ENCODE results near the gene L3MBTL2. TPM values are rescaled to one million over a fixed set of nuclear protein-coding genes. Genes with fewer than 3 reads are reported as not detected.

The L3MBTL2 gene
- total RNA-seq, 2 donors from 2014 or later = 24.3 to 26.5 TPM

- Histone ChIP-seq H3K9me3 (ENCODE audit: control insufficient read depth, low read length) (no peaks in the 10 kb centered on the region), H3K4me3 (ENCODE audit: low read length) (no peak overlapping the region), H3K36me3 (ENCODE audit: control insufficient read depth, insufficient read depth, low read length) (peaks cover 87% of the 10 kb centered on the region), H3K27me3 (ENCODE audit: control insufficient read depth, insufficient read depth, low read length, poor library complexity, severe bottlenecking) (no peaks in the 10 kb centered on the region), H3K4me1 (ENCODE audit: control insufficient read depth, insufficient read depth, low read length) (no peaks in the 10 kb centered on the region), H3K9ac (ENCODE audit: extremely low read depth, low read length, poor library complexity, severe bottlenecking) (no peak overlapping the region), H3K27ac (ENCODE audit: low read depth, low read length) (no peak overlapping the region)
- Mint-ChIP-seq H3K4me3 (no peak overlapping the region), H3K9me3 (no peaks in the 10 kb centered on the region), H3K27ac (no peak overlapping the region), H3K36me3 (ENCODE audit: low read depth) (peaks cover 91% of the 10 kb centered on the region), H3K27me3 (ENCODE audit: insufficient read depth) (no peaks in the 10 kb centered on the region), H3K4me1 (peaks cover 3% of the 10 kb centered on the region)
- no peak for TF ChIP-seq CTCF (conservative IDR thresholded peaks at IDR 0.05)
- DNase-seq = no peak
- WGBS, 2 experiments (ENCODE audit: insufficient coverage in 1 of 2, insufficient read length in 1 of 2) = 92 to 98% methylated on average over 6 to 7 of the region's 7 CpGs
Measured at GRCh38 chr22:41260871-41261270, 55.8 kb downstream of the L3MBTL2 start.

DNA sequence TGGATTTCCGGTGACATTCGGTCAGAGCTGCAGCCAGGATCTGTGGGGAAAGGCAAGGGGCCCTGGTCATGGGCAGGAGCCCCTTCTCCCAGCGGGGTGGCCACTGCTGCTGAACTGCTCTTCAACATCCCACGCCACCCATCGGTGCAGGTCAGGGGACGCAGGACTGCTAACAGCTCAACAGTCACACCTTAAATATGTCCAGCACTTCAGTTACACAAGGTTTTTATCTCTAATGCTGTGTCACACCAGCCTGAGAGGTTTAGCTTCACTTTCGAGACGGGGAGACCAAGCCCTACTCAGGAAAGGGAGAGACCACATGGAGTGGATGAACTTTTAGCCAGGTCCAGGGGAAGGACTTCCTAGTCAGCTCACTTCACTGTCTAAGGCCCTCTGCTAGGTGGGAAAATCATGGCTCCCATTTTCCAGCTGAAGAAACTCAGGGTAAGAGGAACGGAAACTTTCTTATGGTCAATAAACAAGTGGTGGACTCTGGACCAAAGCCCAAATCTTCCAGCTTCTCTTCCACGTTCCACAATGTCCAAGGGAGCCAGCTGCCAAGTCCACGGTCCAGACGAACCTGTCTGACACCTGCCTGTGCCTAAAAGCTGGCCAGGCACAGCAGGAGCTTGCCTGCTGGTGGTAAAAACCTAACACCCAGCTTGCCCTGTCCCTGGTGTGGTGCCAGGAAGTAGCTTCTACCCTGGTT is 56.6 kb downstream of the L3MBTL2 start:
- no peak for TF ChIP-seq CTCF (conservative IDR thresholded peaks at IDR 0.05)
- Histone ChIP-seq H3K4me3 (ENCODE audit: low read length) (no peak overlapping the region), H3K4me1 (ENCODE audit: control insufficient read depth, insufficient read depth, low read length) (no peaks in the 10 kb centered on the region), H3K27ac (ENCODE audit: low read depth, low read length) (no peak overlapping the region), H3K27me3 (ENCODE audit: control insufficient read depth, insufficient read depth, low read length, poor library complexity, severe bottlenecking) (no peaks in the 10 kb centered on the region), H3K9ac (ENCODE audit: extremely low read depth, low read length, poor library complexity, severe bottlenecking) (no peak overlapping the region), H3K36me3 (ENCODE audit: control insufficient read depth, insufficient read depth, low read length) (peaks cover 87% of the 10 kb centered on the region), H3K9me3 (ENCODE audit: control insufficient read depth, low read length) (no peaks in the 10 kb centered on the region)
- no peak for DNase-seq
- H3K9me3 Mint-ChIP-seq = no peaks in the 10 kb centered on the region
- peaks cover 3% of the 10 kb centered on the region for H3K4me1 Mint-ChIP-seq
- 90 to 94% methylated on average over 11 to 12 of the region's 12 CpGs for WGBS, 2 experiments (ENCODE audit: insufficient coverage in 1 of 2, insufficient read length in 1 of 2)
- no peaks in the 10 kb centered on the region for H3K27me3 Mint-ChIP-seq (ENCODE audit: insufficient read depth)
- H3K27ac Mint-ChIP-seq = no peak overlapping the region
- H3K36me3 Mint-ChIP-seq (ENCODE audit: low read depth) = peaks cover 89% of the 10 kb centered on the region
- H3K4me3 Mint-ChIP-seq = no peak overlapping the region

DNA sequence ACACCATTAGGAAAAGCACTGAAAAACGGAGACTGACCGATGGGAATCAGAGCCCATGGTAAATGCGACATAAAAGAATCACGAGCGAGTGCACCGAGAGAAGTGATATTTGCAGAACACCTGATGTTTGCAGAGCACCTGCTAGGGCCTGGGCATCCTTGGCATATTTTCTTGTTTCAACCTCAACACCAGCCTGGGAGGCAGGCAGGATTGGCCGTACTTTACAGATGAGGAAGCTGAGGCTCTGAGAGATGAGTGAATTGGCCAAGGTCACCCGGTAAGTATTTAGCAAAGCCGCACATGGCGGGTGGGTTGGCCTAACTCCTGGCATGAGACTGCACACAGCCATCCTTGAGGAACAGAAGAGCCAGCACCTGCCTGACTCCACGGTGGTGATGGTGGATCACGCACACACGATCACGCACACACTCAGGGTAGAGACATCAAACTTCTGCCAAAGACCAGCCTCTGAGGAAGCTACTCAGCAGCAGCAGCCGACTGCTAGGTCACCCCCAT is 57.2 kb downstream of the L3MBTL2 start:
- Mint-ChIP-seq H3K36me3 (ENCODE audit: low read depth) (peaks cover 85% of the 10 kb centered on the region), H3K4me1 (no peaks in the 10 kb centered on the region), H3K27ac (no peak overlapping the region), H3K27me3 (ENCODE audit: insufficient read depth) (no peaks in the 10 kb centered on the region), H3K9me3 (no peaks in the 10 kb centered on the region), H3K4me3 (no peak overlapping the region)
- no peaks in the 10 kb centered on the region for H3K27me3 ChIP-seq (ENCODE audit: control insufficient read depth, insufficient read depth, low read length, poor library complexity, severe bottlenecking)
- no peak overlapping the region for H3K27ac ChIP-seq (ENCODE audit: low read depth, low read length)
- H3K4me3 ChIP-seq (ENCODE audit: low read length) = no peak overlapping the region
- peaks cover 86% of the 10 kb centered on the region for H3K36me3 ChIP-seq (ENCODE audit: control insufficient read depth, insufficient read depth, low read length)
- H3K9me3 ChIP-seq (ENCODE audit: control insufficient read depth, low read length) = no peaks in the 10 kb centered on the region
- no peak overlapping the region for H3K9ac ChIP-seq (ENCODE audit: extremely low read depth, low read length, poor library complexity, severe bottlenecking)
- DNase-seq = no peak
- no peaks in the 10 kb centered on the region for H3K4me1 ChIP-seq (ENCODE audit: control insufficient read depth, insufficient read depth, low read length)
- WGBS, 2 experiments (ENCODE audit: insufficient coverage in 1 of 2, insufficient read length in 1 of 2) = 95 to 98% methylated on average over 12 to 15 of the region's 15 CpGs
- TF ChIP-seq CTCF (conservative IDR thresholded peaks at IDR 0.05) = no peak

All from endodermal cell (in vitro differentiated cells).